ACC112 (cell line): ENCODE results near the gene TMED9.

Experiments
- H2AFZ ChIP-seq: fragments of 200-600 bp; sonication (generic); one replicate; pipeline ENCODE4 v1.6.0; 2017; ENCODE audit warnings: antibody characterized with exemption, low read length; ENCODE audit not compliant: unreplicated experiment
- H3K27ac ChIP-seq: fragments of 200-600 bp; sonication (generic); 2 replicates; pipeline ENCODE4 v1.5.1; 2014; ENCODE audit warnings: low read depth, mild to moderate bottlenecking, antibody characterized with exemption, low read length, moderate library complexity
- H3K27me3 ChIP-seq: fragments of 200-600 bp; sonication (generic); 2 replicates; pipeline ENCODE4 v1.6.1; 2014; ENCODE audit warnings: mild to moderate bottlenecking, antibody characterized with exemption, low read length, moderate library complexity, mixed read lengths; ENCODE audit not compliant: insufficient read depth
- H3K36me3 ChIP-seq: fragments of 200-600 bp; sonication (generic); 2 replicates; pipeline ENCODE4 v1.6.1; 2016; ENCODE audit warnings: mild to moderate bottlenecking, antibody characterized with exemption, low read length, moderate library complexity, mixed read lengths; ENCODE audit not compliant: insufficient read depth
- H3K4me1 ChIP-seq: fragments of 200-600 bp; sonication (generic); one replicate; pipeline ENCODE4 v1.6.1; 2016; ENCODE audit warnings: low read length, mixed read lengths; ENCODE audit not compliant: insufficient read depth, unreplicated experiment, control insufficient read depth
- H3K4me3 ChIP-seq: fragments of 200-600 bp; sonication (generic); 2 replicates; pipeline ENCODE4 v1.5.1; 2014; ENCODE audit warnings: mild to moderate bottlenecking, low read depth, low read length
- H3K79me2 ChIP-seq: fragments of 200-600 bp; sonication (generic); one replicate; pipeline ENCODE4 v1.6.0; 2016; ENCODE audit warnings: low read length; ENCODE audit not compliant: control insufficient read depth, unreplicated experiment, insufficient read depth

The TMED9 gene

GRCh38 chr5:177598477-177598876 lies 6.5 kb downstream of the TMED9 start:
- Histone ChIP-seq H3K79me2 (peaks cover 25% of the 10 kb centered on the region), H3K4me1 (peaks cover 9% of the 10 kb centered on the region), H3K27me3 (no peaks in the 10 kb centered on the region), H3K27ac (no peak overlapping the region), H3K36me3 (peaks cover 32% of the 10 kb centered on the region; the same call in 1 of the 2 replicates), H2AFZ (no peak overlapping the region), H3K4me3 (no peak overlapping the region)

GRCh38 chr5:177599731-177600507 lies 7.9 kb downstream of the TMED9 start, which contains the start of gene B4GALT7:
TSS of gene B4GALT7 (plus strand) at chr5:177600132. CDS start at chr5:177600211, 79 bp downstream.
- peaks cover 20% of the 10 kb centered on the region; the same call in 1 of the 2 replicates for H3K36me3 ChIP-seq
- H3K27ac ChIP-seq = peak within 1 kb of the TSS; percentile 77
- H3K79me2 ChIP-seq = peaks cover 15% of the 10 kb centered on the region
- no peaks in the 10 kb centered on the region for H3K27me3 ChIP-seq
- H3K4me1 ChIP-seq = peaks cover 6% of the 10 kb centered on the region
- peak within 1 kb of the TSS; percentile 95 for H3K4me3 ChIP-seq
- peak within 1 kb of the TSS; percentile 100 for H2AFZ ChIP-seq

DNA sequence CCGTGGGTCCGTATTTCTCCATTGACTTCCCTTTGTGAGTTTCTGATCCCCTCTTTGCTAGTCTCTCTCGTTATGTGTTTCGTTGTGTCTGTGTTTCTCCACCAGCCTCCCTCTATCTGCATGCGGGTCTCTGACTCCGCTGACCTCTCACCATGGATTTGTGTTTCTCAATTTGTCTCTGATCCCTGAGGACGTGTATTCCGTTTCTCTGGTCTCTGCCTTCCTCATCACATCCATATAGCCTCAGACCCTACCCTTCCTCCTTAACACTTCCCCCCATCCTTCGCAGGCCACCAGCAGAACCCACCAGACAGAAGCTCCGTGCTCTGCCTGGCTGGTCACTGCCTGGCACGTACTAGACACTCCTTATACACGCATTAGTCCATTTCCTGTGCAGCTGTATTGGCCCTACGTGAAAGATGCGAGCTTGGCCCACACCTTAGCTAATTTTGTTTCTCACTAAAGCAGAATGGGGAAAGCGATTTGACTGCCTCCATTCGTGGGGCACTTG lies 8.6 kb downstream of the TMED9 start:
- Histone ChIP-seq H3K4me3 (peak overlapping the region; percentile 95), H3K27me3 (no peaks in the 10 kb centered on the region), H3K27ac (peak overlapping the region; percentile 43)

GRCh38 chr5:177601126-177601525 lies 9.1 kb downstream of the TMED9 start:
- Histone ChIP-seq H3K27ac (no peak overlapping the region), H3K27me3 (no peaks in the 10 kb centered on the region), H2AFZ (no peak overlapping the region), H3K79me2 (peaks cover 15% of the 10 kb centered on the region), H3K36me3 (peaks cover 8% of the 10 kb centered on the region; the same call in 1 of the 2 replicates), H3K4me3 (peak overlapping the region; percentile 95), H3K4me1 (peaks cover 6% of the 10 kb centered on the region)

More for the DNA sequence above, 8.6 kb downstream of the TMED9 start:
- peak overlapping the region; percentile 78 for H2AFZ ChIP-seq
- peaks cover 6% of the 10 kb centered on the region for H3K4me1 ChIP-seq
- H3K79me2 ChIP-seq = peaks cover 15% of the 10 kb centered on the region
- H3K36me3 ChIP-seq = peaks cover 13% of the 10 kb centered on the region; the same call in 1 of the 2 replicates

- peaks cover under 1% of the 10 kb centered on the region; the same call in 1 of the 2 replicates for H3K36me3 ChIP-seq
- H3K27ac ChIP-seq = no peak overlapping the region
- peaks cover 6% of the 10 kb centered on the region for H3K4me1 ChIP-seq
- H3K79me2 ChIP-seq = peaks cover 15% of the 10 kb centered on the region
- H2AFZ ChIP-seq = no peak overlapping the region
- H3K27me3 ChIP-seq = no peaks in the 10 kb centered on the region
- H3K4me3 ChIP-seq = peak overlapping the region; percentile 95; the same call in 1 of the 2 replicates
These were observed 9.8 kb downstream of the TMED9 start for GRCh38 chr5:177601577-177602457.

DNA sequence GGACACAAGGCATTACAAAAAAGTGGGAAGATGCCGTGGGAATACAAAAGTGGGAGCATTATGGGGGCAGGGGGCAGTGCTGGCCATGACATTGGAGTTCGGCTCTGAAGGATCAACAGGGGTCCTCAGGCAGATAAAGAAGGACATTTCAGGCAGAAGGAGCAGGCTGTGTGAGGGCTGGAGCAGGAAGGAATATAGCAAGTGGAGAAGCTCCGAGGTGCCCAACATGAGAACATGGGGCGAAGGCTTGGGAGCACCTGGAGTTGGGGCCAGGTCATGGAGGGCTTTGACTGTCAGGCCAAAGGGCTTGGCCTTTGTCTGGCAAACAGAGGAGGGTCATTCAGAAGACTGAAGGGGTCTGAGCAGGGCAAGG lies 10.4 kb downstream of the TMED9 start:
- H3K27ac ChIP-seq = no peak overlapping the region
- H3K4me3 ChIP-seq = no peak overlapping the region
- H3K27me3 ChIP-seq = no peaks in the 10 kb centered on the region
- no peak overlapping the region for H2AFZ ChIP-seq
- peaks cover 15% of the 10 kb centered on the region for H3K79me2 ChIP-seq
- H3K36me3 ChIP-seq = no peaks in the 10 kb centered on the region
- H3K4me1 ChIP-seq = peaks cover 6% of the 10 kb centered on the region

DNA sequence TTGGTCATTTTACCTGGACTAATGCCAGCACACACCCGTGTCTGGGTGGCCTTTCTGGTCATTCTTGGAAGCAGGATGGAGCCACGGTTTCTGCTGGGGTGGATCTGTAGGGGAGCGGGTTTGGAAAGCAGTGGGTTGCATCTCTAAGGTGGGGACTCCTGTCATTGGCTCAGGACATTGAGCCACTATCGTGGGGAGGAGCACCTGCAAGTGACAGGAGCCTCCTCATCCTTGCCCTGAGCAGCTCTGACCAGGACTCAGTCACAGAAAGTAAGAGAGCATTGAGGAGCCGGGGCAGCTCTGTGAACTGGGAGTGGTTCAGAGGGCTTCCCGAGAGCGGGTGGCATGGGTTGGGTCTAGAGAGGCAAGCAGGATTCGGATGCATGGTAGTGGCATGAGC lies 11.6 kb downstream of the TMED9 start:
- H3K27ac ChIP-seq = no peak overlapping the region
- peaks cover 6% of the 10 kb centered on the region for H3K4me1 ChIP-seq
- no peak overlapping the region for H2AFZ ChIP-seq
- no peak overlapping the region for H3K4me3 ChIP-seq
- H3K36me3 ChIP-seq = no peaks in the 10 kb centered on the region
- H3K27me3 ChIP-seq = no peaks in the 10 kb centered on the region
- peaks cover 15% of the 10 kb centered on the region for H3K79me2 ChIP-seq

- no peak overlapping the region for H3K4me3 ChIP-seq
- no peaks in the 10 kb centered on the region for H3K36me3 ChIP-seq
These were observed 12.1 kb downstream of the TMED9 start for GRCh38 chr5:177604116-177604521.

GRCh38 chr5:177604656-177605055 lies 12.7 kb downstream of the TMED9 start:
- H2AFZ ChIP-seq = no peak overlapping the region
- no peaks in the 10 kb centered on the region for H3K27me3 ChIP-seq
- peaks cover 15% of the 10 kb centered on the region for H3K79me2 ChIP-seq
- H3K36me3 ChIP-seq = no peaks in the 10 kb centered on the region
- no peak overlapping the region for H3K27ac ChIP-seq
- peaks cover 6% of the 10 kb centered on the region for H3K4me1 ChIP-seq
- H3K4me3 ChIP-seq = no peak overlapping the region

More at GRCh38 chr5:177604116-177604521, 12.1 kb downstream of the TMED9 start:
- Histone ChIP-seq H2AFZ (no peak overlapping the region), H3K27ac (no peak overlapping the region), H3K79me2 (peaks cover 15% of the 10 kb centered on the region), H3K4me1 (peaks cover 6% of the 10 kb centered on the region), H3K27me3 (no peaks in the 10 kb centered on the region)

DNA sequence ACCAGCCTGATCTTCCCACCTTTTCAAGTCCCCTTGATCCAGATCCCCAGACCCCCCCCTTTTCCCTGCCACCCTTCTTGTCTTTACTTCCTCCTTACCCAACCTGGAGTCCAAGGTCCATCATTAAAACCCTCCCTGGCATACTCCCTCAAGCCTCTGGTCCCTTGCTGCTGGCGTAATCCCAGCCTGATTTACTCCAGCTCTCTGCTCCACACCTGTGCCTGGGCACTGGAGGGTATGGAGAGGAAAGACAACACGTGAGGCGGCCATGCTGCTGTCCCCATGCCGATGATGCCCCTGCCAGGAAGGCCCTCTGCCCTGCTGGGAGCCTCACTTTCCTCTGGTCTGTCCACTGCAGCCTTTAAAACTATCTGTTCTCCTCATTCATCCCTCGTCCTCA lies 13.1 kb downstream of the TMED9 start:
- H3K27me3 ChIP-seq = no peaks in the 10 kb centered on the region
- no peaks in the 10 kb centered on the region for H3K36me3 ChIP-seq
- no peak overlapping the region for H2AFZ ChIP-seq
- H3K27ac ChIP-seq = no peak overlapping the region
- no peak overlapping the region for H3K4me3 ChIP-seq
- peaks cover 15% of the 10 kb centered on the region for H3K79me2 ChIP-seq
- H3K4me1 ChIP-seq = peaks cover 6% of the 10 kb centered on the region
